ENCODE measurements around the gene POLR2A.
"Not testable (repeated sequence)": the region's sequence is repeated elsewhere in the genome, so short reads cannot be mapped to it uniquely, and the experiment has no call there.

POLR2A gene

DNA sequence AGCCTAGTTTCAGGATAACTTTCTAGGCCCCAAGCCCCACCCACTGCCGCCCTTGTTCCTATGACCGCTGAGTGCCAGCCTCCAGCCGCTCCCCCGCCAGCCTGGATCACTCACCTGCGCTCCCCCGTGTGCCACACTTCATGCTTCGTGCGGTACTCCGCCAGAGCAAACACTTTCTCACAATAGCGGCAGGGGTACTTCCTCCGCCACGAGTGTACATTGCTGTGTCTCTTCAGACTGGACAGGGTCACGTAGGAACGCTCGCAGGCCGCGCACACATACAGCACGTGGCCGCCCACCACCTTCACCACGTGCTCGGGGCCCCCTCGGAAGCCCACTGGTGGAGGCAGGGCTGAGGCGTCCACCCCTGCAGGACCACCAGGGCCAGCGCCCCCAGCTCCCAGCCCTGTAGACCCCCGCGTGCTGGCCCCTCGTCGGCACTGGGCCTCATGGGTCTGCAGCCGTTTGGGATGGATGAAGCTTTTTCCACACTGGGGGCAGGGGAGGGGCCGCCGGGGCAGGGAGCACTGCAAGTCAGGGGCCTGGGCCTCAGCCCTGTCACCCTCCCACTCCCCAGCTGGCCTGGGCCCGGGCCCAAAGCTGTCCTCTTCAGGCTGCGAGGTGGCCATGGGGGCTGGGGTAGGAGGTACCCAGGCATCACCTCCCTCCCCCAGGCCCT is 18.4 kb upstream of the POLR2A start:
- TF ChIP-seq CTCF (IDR thresholded peaks at IDR 0.05; ENCODE audit: low read depth, low read length) (no peak), MYC (IDR thresholded peaks at IDR 0.05; ENCODE audit: low read depth, low read length) (no peak), MAX (IDR thresholded peaks at IDR 0.05; ENCODE audit: low read depth, low read length) (no peak), POLR2A (IDR thresholded peaks at IDR 0.05; ENCODE audit: extremely low read depth, insufficient read length) (no peak)
- DNase-seq (ENCODE audit: low read depth), result no peak
- H3K4me3 ChIP-seq (ENCODE audit: low read depth, low read length), result no peak overlapping the region

- no peak overlapping the region for H3K4me3 ChIP-seq (ENCODE audit: low read depth, low read length)
- no peak for TF ChIP-seq MAX (IDR thresholded peaks at IDR 0.05; ENCODE audit: low read depth, low read length)
- no peak for TF ChIP-seq POLR2A (IDR thresholded peaks at IDR 0.05; ENCODE audit: extremely low read depth, insufficient read length)
- no peak for DNase-seq (ENCODE audit: low read depth)
Measured at GRCh38 chr17:7466318-7466638, 17.9 kb upstream of the POLR2A start.

DNA sequence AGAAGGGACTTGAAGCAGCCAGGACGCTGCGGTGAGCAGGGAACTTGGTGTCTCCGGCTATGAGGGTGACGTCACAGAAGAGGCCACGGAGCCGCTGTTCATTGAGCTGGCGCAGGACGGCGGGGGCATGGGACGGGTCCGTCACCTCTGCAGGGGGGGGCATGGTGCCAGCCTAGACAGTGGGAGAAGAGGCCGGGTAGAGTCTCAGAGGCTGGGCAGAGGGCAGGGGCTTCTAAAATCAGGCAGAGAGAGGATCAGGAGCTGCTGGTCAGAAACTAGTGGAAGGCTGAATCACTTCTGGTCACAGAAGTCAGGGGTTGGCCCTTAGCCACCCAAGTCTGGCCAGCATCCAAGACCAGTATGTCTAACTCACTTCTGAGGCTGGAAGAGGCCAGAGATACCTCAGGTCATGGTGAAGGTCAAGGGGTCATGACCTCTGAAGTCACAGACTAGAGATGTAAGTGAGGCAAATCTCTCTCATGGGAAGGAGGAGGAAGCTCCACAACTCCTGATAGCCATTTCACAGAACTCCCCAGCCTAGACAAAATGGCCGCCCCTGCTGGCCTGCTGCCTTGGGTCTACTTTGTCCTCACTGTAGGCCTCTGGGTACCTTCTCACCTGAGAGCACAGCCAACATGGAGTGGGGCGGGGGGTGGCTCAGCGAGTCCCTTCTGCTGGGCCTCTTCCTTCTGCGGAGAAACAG is 17.4 kb upstream of the POLR2A start:
- DNase-seq (ENCODE audit: low read depth), result no peak
- no peak for TF ChIP-seq MYC (IDR thresholded peaks at IDR 0.05; ENCODE audit: low read depth, low read length)
- TF ChIP-seq MAX (IDR thresholded peaks at IDR 0.05; ENCODE audit: low read depth, low read length), result no peak
- TF ChIP-seq CTCF (IDR thresholded peaks at IDR 0.05; ENCODE audit: low read depth, low read length), result no peak
- TF ChIP-seq POLR2A (IDR thresholded peaks at IDR 0.05; ENCODE audit: extremely low read depth, insufficient read length), result no peak
- H3K4me3 ChIP-seq (ENCODE audit: low read depth, low read length), result no peak overlapping the region

GRCh38 chr17:7467498-7467897 is 16.7 kb upstream of the POLR2A start:
- TF ChIP-seq CTCF (IDR thresholded peaks at IDR 0.05; ENCODE audit: low read depth, low read length), result no peak
- TF ChIP-seq MYC (IDR thresholded peaks at IDR 0.05; ENCODE audit: low read depth, low read length), result no peak
- TF ChIP-seq MAX (IDR thresholded peaks at IDR 0.05; ENCODE audit: low read depth, low read length), result no peak
- TF ChIP-seq POLR2A (IDR thresholded peaks at IDR 0.05; ENCODE audit: extremely low read depth, insufficient read length), result no peak
- H3K4me3 ChIP-seq (ENCODE audit: low read depth, low read length), result no peak overlapping the region
- DNase-seq (ENCODE audit: low read depth), result no peak

DNA sequence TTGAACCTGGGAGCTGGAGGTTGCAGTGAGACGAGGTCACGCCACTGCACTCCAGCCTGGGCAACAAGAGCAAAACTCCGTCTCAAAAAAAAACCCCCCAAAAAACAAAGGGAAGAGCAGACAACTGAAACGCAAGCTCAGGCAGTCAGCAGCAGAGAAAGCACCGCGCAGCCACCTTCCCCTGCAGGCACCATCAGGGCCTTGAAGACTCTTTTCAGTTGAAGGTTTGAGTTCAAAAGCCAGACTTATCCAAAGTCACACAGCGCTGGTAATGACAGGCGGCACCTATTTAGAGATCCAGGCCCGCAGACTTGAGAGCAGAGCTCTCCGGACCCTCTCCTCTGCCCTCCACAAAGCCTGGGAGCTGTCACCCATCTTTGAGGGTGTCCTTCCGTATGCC is 15.9 kb upstream of the POLR2A start:
- H3K4me3 ChIP-seq (ENCODE audit: low read depth, low read length), result no peak overlapping the region
- TF ChIP-seq CTCF (IDR thresholded peaks at IDR 0.05; ENCODE audit: low read depth, low read length), result no peak
- no peak for TF ChIP-seq POLR2A (IDR thresholded peaks at IDR 0.05; ENCODE audit: extremely low read depth, insufficient read length)
- no peak for TF ChIP-seq MYC (IDR thresholded peaks at IDR 0.05; ENCODE audit: low read depth, low read length)
- TF ChIP-seq MAX (IDR thresholded peaks at IDR 0.05; ENCODE audit: low read depth, low read length), result no peak
- DNase-seq (ENCODE audit: low read depth), result no peak

GRCh38 chr17:7468804-7469389 is 15.3 kb upstream of the POLR2A start:
- no peak overlapping the region for H3K4me3 ChIP-seq (ENCODE audit: low read depth, low read length)
- no peak for TF ChIP-seq CTCF (IDR thresholded peaks at IDR 0.05; ENCODE audit: low read depth, low read length)
- DNase-seq (ENCODE audit: low read depth), result no peak

GRCh38 chr17:7469843-7470242 is 14.3 kb upstream of the POLR2A start:
- not testable (repeated sequence) for H3K4me3 ChIP-seq (ENCODE audit: low read depth, low read length); DNase-seq (ENCODE audit: low read depth)

GRCh38 chr17:7470457-7470973 is 13.7 kb upstream of the POLR2A start:
- not testable (repeated sequence) for H3K4me3 ChIP-seq (ENCODE audit: low read depth, low read length); DNase-seq (ENCODE audit: low read depth)
